OCI-LY3 (cell line): ENCODE data around the gene MCF2.

Experiments used
- CTCF ChIP-seq: fragments of 200-600, 300-600 bp; sonication (generic); IDR thresholded peaks from 2 replicates; pipeline ENCODE4 v1.5.1; 2014; ENCODE audit warnings: antibody characterized with exemption, low read length, low read depth
- EZH2phosphoT487 ChIP-seq: fragments of 200-600 bp; shearing (Covaris generic); IDR thresholded peaks from 2 replicates; pipeline ENCODE4 v1.6.1; 2018; ENCODE audit warnings: antibody characterized with exemption, mixed run types, low read depth

DNA sequence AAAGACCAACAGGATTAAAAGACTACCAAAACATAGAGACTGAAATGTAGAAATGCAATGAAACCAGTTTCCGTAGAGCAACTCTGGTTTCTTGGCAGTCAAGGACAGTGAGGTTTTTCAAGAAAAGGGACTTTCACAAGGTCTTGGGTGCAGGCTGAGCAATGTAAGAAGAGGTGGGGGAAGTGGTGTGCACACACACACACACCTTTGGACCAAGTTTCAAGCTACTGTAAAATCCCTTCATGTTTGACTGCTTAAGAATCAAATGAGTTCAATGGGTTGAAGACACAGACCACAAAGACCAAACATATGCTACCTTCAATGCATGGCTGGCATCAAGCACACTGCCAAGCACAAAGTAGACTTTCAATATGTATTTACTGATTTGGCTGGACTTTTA, 17.8 kb upstream of the MCF2 start:
- TF ChIP-seq CTCF (no peak), EZH2phosphoT487 (no peak)
